ENCODE data around the gene SCAMP4.

SCAMP4 gene

DNA sequence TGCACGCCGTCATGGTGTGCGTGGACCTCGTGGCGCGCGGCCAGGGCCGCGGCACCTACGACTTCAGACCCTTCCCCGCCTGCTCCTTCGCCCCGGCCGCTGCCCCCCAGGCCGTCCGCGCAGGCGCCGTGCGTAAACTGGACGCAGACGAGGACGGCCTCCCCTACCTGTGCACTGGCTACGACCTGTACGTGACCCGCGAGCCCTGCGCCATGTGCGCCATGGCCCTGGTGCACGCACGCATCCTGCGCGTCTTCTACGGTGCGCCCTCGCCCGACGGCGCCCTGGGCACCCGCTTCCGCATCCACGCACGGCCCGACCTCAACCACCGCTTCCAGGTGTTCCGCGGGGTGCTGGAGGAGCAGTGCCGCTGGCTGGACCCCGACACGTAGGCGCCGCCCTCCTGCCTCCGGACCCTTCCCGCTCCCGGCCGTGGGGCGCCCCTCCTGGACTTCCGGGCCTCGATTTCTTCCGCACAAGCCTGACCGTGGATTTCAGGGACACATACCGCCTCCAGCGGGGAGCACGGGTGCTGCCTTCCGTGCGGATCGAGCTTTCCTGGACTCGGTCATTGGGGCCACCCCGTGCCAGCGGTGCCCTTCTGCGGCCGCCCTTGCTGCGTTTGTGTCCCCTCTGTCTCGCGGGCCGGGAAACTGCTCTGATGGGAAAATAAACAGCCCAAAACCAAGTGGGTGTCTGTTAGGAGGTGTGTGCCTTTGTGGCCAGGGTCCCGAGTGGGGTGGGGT, 7.7 kb downstream of the SCAMP4 start:
- DNase-seq (ENCODE audit: low read depth, low spot score): no peak

DNA sequence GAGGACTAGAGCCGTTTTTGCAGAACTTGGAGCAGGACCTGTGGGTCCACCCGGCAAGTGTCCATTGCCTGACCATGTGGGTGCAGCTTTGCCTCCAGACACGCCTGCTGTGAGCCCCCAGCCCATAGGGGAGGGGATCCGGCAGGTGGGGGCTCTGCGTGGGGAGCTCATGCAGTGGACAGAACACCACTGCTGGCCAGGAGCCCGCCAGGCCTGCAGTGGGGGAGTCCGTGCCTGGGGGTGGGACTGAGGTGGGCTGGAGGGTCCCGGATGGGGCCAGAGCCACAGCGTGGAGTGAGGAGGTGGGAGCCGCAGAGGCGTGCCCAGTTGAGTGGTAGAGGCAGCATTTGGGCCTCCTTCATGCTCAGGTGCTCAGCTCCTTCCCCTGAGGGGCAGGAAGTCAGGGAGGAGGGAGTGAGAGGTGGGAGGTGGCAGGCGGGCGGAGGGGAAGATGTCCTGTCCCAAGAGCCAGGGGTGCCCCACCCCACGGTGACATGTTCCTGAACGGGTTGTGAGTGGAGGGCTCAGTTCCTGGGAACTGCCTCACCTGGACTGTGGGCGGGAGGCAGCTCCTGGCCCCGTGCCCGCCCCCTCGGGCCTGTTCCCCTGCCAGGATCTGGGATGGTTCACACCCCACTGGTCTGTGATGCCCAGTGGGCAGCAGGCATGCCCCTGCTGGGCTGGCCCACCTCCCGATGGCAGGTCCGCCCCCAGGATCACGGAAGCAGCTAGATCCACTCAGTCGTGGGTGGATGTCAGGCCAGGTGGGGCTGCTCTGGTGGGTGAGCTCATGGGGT, 8.8 kb downstream of the SCAMP4 start:
- no peak for DNase-seq (ENCODE audit: low read depth, low spot score)

DNA sequence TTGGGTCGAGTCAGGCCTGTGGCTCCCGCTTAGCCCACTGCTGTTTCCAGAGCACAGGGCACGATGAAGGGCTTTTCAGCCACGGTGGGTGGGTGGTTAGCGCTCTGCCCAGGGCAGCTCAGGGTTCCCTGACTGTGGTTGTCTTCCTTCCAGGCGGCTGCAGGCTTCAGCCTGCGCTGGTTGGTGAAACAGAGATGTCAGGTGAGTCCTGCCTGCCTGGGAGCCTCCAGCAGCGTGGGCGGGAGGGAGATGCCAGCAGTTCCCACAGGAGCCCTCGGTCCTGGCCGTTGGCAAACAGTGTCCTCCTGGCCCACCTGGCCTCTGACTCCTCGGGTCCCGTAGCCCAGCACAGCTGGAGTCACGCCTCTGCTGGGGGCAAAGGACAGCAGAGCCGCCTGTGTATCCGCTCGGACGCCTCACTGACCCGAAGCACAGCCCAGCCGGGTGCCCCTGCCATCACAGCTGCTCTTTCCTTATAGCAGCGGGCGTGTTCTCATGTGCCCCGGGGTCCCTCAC, 9.7 kb downstream of the SCAMP4 start:
- no peak for DNase-seq (ENCODE audit: low read depth, low spot score)

DNA sequence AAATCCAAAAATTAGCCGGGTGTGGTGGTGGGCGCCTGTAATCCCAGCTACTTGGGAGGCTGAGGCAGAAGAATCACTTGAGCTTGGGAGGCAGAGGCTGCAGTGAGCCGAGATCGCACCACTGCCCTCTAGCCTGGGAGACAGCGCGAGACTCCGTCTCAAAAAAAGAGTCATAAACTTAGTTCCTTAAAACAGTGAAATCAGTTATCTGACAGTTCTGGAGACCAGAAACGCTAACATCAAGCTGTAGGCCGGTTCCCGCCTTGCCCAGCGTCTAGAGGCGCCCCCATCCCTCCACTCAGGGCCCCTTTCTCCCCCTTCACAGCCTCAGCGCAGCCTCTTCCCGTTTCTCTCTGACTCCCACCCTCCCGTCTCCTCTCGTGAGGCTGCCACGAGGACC, 11.9 kb downstream of the SCAMP4 start:
- DNase-seq (ENCODE audit: low read depth, low spot score): no peak

DNA sequence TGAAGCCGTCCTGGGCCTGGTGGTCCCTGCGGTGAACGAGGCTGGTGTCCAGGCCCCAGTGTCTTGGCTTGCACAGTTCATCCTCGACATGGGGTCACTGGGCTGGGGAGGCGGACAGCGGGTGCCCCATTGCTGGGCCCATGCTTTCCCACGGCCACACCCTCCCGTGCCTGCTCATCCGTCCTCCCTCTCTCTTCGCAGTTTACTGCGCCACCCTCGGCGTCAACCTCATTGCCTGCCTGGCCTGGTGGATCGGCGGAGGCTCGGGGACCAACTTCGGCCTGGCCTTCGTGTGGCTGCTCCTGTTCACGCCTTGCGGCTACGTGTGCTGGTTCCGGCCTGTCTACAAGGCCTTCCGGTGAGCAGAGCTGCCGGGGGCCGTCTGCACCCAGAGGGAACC, 12.7 kb downstream of the SCAMP4 start:
- no peak for DNase-seq (ENCODE audit: low read depth, low spot score)

DNA sequence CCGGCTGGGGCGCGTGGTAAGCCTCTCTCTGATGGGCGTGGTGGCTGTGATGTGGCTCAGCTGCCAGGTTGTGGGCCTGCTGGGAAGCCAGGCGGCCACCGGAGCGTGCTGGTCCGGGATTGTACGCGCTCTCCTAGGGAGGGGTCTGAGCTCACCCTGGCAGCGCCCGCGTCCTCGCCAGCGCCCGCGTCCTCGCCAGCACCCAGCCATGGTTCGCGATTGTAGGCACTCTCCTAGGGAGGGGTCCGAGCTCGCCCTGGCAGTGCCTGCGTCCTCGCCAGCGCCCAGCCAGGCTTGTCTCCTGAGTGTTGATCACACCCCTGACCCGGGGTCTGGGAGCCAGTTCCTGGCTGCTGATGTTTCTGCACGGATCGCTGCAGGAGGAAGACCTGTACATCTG, 13.8 kb downstream of the SCAMP4 start:
- DNase-seq (ENCODE audit: low read depth, low spot score): no peak

DNA sequence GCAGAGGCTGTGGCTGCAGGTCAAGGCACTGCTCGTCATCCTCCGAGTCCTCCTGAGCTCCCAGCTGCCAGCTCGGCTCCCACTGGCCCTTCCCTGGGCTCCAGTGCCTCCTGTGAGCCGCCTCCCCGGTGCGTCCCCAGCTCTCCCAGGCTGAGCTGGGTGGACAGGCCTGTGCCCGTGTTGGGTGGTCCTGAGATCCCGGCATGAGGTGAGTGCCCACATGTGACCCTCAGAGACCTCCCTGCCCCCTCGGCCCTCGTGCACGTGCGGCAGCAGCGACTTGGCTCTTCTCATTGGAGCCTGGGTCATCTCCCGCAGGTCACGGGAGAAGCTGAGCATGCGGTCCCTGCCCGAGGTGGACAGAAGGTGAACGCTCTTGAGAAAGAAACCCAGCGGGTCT, 15.4 kb downstream of the SCAMP4 start:
- DNase-seq (ENCODE audit: low read depth, low spot score): no peak

DNA sequence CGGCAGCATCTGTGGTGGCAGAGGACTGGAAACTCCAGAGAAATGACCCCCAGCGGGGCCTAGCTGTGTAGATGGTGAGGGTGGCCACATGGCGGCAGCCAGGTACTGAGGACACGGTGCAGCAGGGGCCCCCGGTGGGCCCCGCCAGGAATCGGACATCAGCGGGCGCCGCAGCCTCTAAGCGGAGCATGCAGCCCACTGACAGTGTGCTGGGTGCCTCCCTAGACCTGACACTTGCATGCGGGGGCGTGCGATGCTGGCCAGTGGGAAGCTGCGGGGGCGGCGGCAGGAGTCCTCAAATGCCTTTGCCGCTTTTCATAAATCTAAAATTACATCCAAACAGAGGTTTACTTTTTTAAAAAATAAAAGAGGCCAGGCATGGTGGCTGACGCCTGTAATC, 16.1 kb downstream of the SCAMP4 start:
- no peak for DNase-seq (ENCODE audit: low read depth, low spot score)

DNA sequence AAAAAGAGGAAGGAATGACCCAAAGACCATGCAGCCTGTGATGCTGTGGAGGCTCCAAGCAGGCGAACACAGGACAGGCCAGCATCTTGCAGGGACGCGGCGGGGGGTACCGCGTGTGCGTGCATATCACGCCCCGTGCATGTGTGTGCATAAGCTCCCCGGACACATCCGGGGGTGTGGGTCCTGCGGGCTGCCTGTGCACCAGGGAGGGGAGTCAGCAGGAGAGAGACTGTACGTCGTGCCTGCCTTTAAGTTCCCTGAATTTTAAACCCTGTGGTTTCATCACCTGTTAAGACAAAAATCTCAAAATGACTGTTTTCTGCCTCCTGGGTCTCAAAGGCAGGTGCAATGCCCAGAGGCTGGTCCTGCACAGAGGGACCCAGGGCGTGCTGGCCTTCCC, 16.6 kb downstream of the SCAMP4 start:
- DNase-seq (ENCODE audit: low read depth, low spot score): no peak

DNA sequence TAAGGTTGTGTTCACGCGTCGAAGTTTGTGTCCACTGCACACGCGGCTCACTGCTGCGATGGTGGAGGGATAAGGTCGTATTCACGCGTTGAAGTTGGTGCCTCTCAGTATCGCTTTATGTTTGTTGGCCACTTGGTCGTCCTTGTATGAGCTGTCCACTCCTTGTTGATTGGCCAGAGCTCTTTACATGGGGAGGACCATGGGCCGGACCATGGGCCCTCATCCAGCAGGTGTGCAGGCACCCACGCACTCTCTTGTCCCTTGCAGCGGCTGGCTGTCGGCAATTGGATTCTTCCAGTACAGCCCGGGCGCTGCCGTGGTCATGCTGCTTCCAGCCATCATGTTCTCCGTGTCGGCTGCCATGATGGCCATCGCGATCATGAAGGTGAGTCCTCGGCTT, 17.6 kb downstream of the SCAMP4 start:
- DNase-seq (ENCODE audit: low read depth, low spot score): no peak

DNA sequence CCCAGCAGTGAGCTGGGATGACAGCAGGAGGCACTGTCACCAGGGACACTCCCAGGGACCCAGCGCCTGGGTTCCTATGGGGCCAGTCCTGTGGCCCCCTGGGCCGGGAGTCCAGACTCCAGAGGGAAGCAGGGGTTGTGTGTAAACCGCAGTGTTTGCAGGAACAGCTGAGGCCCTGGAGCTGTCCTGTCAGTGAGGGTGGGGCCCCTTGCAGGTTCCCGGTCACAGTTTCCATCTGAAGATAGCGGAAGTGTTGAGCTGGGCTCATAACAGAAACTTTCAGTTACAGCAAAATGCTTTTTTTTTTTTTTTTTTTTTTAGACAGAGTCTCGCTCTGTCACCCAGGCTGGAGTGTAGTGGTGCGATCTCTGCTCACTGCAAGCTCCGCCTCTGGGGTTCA, 18.1 kb downstream of the SCAMP4 start:
- no peak for DNase-seq (ENCODE audit: low read depth, low spot score)

DNA sequence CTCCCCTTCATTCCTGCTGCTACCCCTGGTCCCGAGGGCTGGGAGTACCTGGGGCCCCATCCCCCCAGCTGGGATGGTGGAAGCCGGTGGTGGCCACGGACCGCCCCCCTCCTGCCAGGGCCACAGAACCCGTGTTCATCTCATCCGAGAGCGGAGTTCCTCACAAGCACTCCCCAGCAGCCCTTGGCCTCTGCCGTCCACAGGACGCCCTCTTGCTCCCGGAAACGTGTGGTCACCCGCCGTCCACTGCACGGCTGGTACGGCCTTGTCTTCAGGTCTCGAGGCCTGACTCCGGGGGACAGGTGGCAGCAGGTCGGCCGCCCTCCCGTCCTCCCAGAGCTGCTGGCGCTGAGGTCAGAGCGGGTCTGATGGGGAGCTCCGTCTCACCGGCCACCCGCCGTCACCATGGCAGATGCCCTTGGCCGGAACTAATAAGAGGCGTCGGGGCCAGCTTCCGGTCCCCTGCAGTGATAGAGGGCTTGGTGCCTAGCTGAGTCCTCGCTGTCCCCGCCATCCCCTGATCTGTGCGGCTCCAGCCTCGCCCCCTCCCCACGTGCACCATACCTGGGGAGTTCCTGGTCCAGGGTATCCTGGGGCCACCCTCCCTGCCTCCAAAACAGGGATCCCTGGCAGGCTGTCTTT, 19.2 kb downstream of the SCAMP4 start:
- no peak for DNase-seq (ENCODE audit: low read depth, low spot score)

DNA sequence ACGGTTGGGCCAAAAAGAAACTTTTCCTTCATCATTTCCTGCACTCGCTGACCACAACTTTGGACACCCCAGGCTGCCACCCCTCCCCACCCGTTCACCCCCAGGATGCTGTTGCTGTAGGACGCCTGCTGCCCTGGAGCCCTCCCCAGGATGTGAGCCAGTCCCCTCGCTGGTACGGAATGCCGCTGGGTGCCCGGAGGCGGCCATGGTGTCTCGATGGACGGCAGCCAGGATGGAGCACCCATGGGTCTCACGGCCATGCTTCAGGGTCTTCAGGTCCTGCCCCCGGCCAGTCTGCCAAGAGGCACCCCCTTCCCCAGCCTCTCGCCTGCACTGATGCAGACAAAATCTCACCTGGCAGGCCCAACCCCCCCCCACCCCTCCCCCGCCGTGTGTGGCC, 20.3 kb downstream of the SCAMP4 start:
- DNase-seq (ENCODE audit: low read depth, low spot score): no peak

DNA sequence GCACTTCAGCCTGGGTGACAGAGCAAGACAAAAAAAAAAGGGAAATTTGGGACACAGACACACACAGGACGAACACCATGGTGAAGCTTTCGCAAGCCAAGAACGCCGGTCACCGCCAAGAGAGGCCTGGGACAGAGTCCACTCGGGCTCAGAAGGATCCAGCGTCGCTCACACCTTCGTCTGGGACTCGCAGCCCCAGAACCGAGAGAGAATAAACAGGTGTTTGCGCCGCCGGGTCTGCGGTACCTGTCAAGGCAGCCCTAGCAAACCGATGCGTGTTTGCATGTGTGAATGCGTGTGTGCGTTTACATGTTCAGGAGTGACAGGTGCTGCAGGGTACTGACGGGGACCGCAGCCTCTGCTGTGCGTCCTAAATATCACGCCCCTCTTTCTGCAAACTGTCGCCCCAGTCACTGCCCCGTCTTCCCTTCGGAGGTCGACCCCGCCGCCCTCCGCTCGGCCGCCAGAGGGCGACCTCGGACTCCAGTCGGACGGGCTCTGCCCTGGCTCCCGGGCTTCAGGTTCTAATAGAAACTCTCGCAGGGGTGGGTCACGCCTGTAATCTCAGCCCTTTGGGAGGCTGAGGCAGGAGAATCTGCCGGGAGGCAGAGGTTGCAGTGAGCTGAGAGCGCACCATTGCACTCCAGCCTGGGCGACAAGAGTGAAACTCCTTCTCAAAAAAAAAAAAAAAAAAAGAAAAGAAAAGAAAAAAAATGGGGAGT, 24.0 kb downstream of the SCAMP4 start:
- DNase-seq (ENCODE audit: low read depth, low spot score): no peak

DNA sequence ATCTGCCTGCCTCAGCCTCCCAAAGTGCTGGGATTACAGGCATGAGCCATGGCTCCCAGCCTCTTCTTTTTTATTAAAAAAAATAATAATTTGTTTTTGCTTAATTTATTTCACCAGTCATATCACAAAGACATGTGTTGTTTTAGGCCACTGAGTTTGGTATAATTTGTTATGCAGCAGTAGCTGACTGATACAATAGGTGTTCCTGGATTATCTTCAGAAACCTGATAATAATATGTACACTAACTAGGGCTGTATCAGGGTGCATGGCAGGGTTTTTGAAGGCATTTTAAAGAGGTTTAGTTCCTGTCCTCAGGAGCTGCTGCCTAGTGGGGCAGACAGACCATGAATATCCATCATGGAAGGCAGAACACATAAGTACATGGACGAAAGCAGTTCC, 26.2 kb downstream of the SCAMP4 start:
- no peak for DNase-seq (ENCODE audit: low read depth, low spot score)

DNA sequence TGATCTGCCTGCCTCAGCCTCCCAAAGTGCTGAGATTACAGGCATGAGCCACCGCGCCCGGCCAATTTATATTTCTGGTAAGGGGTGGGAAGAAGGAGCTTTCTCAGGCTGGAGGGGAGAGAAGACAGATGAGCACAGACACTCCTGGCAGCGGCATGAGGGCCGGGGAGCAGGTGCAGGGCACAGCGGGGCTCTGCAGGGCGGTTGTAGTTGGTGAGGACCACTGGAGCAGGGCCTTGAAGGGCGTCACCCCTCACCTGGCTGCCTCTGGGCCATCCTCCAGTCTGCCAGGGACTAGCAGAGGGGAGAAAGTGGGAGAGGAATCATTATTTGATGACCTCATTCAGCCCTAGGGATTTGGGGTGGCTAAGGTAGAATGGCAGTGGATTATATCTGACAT, 27.2 kb downstream of the SCAMP4 start:
- no peak for DNase-seq (ENCODE audit: low read depth, low spot score)

DNA sequence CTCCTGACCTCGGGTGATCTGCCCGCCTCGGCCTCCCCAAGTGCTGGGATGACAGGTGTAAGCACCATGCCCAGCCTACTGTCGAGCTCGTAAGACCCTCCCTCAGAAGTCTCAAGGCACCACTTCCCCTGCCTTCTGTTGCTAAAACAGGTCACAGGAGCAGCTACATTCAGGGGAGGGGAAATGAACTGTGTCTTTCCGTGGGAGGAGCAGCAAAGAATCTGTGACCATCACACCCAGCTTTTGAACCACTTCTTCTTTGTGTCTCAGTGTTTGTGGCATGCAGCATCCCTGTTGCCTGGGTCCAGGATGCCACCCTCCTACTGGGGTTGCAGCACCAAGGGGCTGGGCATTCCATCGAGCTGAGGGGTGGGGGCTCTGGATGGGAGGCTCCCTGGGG, 28.0 kb downstream of the SCAMP4 start:
- DNase-seq (ENCODE audit: low read depth, low spot score): no peak

DNA sequence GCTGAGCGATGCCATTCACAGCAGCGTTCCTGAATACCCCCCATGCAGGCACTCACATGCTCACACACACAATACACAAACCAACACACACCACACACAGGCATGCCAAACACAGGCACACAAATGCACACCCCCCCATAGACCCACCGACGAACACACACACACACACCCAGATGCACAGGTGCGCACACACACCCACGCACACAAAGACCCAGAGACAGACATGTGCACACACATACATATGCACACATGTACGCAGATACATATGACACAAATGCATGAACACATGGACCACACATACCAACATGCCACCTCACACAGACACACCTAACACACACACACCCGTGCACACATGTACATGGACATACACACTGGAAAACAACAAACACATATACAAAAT, 28.7 kb downstream of the SCAMP4 start:
- DNase-seq (ENCODE audit: low read depth, low spot score): no peak

DNA sequence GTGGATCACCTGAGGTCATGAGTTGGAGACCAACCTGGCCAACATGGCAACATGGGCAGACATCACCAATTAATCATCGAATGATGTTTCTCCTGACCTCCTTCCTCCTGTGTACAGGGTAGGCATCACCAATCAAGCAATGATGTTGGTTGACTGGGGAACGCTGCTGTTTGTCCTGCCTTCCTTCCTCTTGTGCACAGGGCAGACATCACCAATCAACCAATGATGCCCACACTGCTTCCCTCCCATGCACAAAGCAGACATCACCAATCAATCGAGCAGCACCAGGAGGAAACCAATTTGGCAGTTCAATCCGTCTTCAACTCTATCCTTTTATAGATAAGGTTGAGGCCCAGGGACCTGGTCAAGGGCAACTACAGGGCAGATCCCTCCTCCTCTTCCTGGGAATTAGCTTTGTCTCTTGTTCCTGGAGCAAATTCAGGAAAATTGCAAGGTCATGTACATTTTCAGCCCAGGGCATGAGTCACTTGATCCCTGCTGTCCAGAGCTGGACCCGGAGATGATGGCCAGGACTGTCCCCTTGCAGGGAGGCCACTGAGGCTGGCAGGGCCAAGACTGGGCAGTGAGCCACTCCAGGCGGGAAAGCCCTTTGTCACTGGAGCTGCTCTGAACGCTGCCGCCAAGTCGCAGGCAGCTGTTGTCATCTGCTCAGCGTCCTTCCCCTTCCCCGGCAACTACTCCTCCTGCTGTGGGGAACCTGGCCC, 30.4 kb downstream of the SCAMP4 start:
- no peak for DNase-seq (ENCODE audit: low read depth, low spot score)

DNA sequence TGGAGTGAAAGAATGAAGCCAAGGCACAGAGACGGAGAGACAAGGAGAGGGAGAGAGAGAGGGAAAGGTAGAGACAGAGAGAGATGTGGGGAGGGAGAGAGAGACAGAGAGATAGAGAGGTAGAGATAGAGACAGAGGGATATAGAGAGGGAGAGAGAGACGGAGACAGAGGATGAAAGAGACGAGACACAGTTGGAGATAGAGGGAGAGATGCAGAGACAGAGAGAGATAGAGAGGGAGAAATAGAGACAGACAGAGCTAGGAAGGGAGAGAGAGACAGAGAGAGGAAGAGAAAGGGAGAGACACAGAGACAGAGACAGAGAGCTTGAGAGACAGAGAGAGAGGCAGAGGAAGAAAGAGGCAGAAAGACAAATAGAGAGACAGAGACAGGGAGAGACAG, 31.2 kb downstream of the SCAMP4 start:
- DNase-seq (ENCODE audit: low read depth, low spot score): no peak

DNA sequence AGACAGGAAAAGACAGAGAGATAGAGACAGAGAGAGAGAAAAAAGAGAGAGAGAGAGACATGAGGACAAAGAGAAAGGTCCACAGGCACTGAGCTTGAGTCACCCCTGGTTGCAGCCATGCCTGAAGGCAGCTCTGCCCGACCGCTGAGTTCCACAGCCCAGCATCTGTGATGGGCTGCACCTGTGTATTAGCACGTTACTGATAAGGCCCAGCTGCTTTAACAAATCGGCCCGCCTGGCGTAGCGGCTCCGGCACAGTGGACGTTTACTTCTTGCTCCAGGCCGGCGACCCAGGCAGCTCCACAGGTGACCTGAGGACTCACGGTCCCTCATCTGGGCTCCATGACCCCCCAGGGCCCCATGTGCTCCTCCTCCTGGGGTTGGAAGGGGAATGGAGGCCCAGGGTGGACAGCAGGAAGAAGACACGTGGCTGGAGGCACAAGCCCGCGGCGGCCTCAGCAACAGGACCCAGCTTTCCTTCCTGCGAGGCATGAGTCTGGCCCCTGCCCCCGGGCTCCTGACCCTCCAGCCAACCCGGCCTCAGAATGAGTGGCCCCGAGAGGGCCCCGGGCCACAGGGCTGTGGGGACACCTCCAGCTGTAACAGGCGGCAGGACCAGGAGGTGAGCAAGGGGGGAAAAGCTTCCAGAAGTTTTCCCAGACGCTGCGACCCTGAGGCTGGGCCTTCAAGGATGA, 31.9 kb downstream of the SCAMP4 start:
- DNase-seq (ENCODE audit: low read depth, low spot score): no peak
